HCT116 (cell line): Measurements from ENCODE around the gene FGGY. TPM values are rescaled to one million over a fixed set of nuclear protein-coding genes. Genes with fewer than 3 reads are reported as not detected.

Experiments
- ATAC-seq: fragments of 200-7000 bp; cut with Tn5 transposase; 2 replicates; pipeline ENCODE4 v1.9.1; 2020; ENCODE audit warnings: mild to moderate bottlenecking, moderate library complexity
- BruUV-seq: library from RNA; stranded (reverse); fragments of 400-500 nt; replicated peaks from 2 replicates; lab custom pipeline; 2021; lab: Mats Ljungman, UMichigan
- CTCF ChIA-PET: fragments of 300-600 bp; sonication (Branson Sonifier 250); formaldehyde crosslinking; loops from one replicate; lab custom pipeline; 2021; ENCODE audit warnings: antibody characterized with exemption; lab: Charles Lee
- POLR2A ChIA-PET: fragments of 300-600, 350-600 bp; sonication (Branson Sonifier 250); formaldehyde crosslinking; loops from one replicate; lab custom pipeline; 2021; ENCODE audit warnings: antibody characterized with exemption; lab: Charles Lee
- RAD21 ChIA-PET, 2 experiments: fragments of 300-600 bp; sonication (Branson Sonifier 250); formaldehyde crosslinking; loops; one replicate each; lab custom pipeline; 2023; ENCODE audit warnings: low total read pairs in 2 of 2; ENCODE audit not compliant: uncharacterized antibody in 2 of 2, unreplicated experiment in 2 of 2, low non-redundant PET in 1 of 2; lab: Charles Lee
- DNase-seq: peaks from one replicate; pipeline ENCODE4 v3.0.0-alpha.2; 2010; ENCODE audit warnings: low read depth, low spot score
- H2AFZ ChIP-seq: fragments of 200-600 bp; shearing (Covaris generic), sonication (generic); 2 replicates; pipeline ENCODE4 v1.6.1; 2017; ENCODE audit warnings: low read depth, mixed run types, mixed read lengths, antibody characterized with exemption, low read length; ENCODE audit not compliant: poor library complexity, severe bottlenecking
- H3K27ac ChIP-seq: 2 replicates; pipeline ENCODE4 v1.5.1; 2012; ENCODE audit warnings: low read depth, low read length
- H3K27me3 ChIP-seq: fragments of 200-600 bp; sonication (generic); 2 replicates; pipeline ENCODE4 v1.6.1; 2016; ENCODE audit warnings: mixed run types, low read length, mixed read lengths; ENCODE audit not compliant: insufficient read depth
- H3K36me3 ChIP-seq, 2 experiments: fragments of 200-500 bp in 1 of 2; fragments of 200-600 bp in 1 of 2; sonication (Bioruptor generic) in 1 of 2; sonication (generic) in 1 of 2; 2 replicates each; pipeline versions ENCODE4 v1.5.1 to v1.6.1; 2014 to 2016; ENCODE audit warnings: low read length in 2 of 2, inconsistent platforms in 1 of 2, mixed read lengths in 1 of 2, mixed run types in 1 of 2; ENCODE audit not compliant: insufficient read depth in 2 of 2, control insufficient read depth in 1 of 2
- H3K4me1 ChIP-seq, 2 experiments: fragments of 200-600 bp in 1 of 2; sonication (generic) in 1 of 2; 2 replicates each; pipeline versions ENCODE4 v1.5.1 to v1.6.1; 2012 to 2017; ENCODE audit warnings: low read length in 2 of 2, inconsistent platforms in 1 of 2, mild to moderate bottlenecking in 1 of 2, mixed read lengths in 1 of 2, mixed run types in 1 of 2, moderate library complexity in 1 of 2; ENCODE audit not compliant: insufficient read depth in 2 of 2, control insufficient read depth in 1 of 2
- H3K4me2 ChIP-seq: fragments of 200-600 bp; sonication (generic); 2 replicates; pipeline ENCODE4 v1.6.1; 2017; ENCODE audit warnings: mixed run types, low read length, mixed read lengths
- H3K4me3 ChIP-seq, 2 experiments: fragments of 200-600 bp in 1 of 2; sonication (generic) in 1 of 2; replicated peaks in 1 of 2; 2 replicates each; pipeline ENCODE4 v1.5.1; 2011 to 2016; ENCODE audit warnings: low read length in 2 of 2, control low read depth in 1 of 2, low read depth in 1 of 2, mild to moderate bottlenecking in 1 of 2, mixed read lengths in 1 of 2, mixed run types in 1 of 2
- H3K79me2 ChIP-seq: fragments of 200-600 bp; sonication (generic); 2 replicates; pipeline ENCODE4 v1.6.1; 2017; ENCODE audit warnings: mild to moderate bottlenecking, mixed run types, low read length, moderate library complexity, mixed read lengths; ENCODE audit not compliant: insufficient read depth
- H3K9ac ChIP-seq: fragments of 200-600 bp; sonication (generic); 2 replicates; pipeline ENCODE4 v1.6.1; 2016; ENCODE audit warnings: low read length, mixed read lengths
- H3K9me2 ChIP-seq: fragments of 200-600 bp; sonication (generic), shearing (Covaris generic); 2 replicates; pipeline ENCODE4 v1.6.1; 2017; ENCODE audit warnings: mixed run types, mild to moderate bottlenecking, moderate library complexity; ENCODE audit not compliant: insufficient read depth
- H3K9me3 ChIP-seq, 2 experiments: fragments of 200-500 bp in 1 of 2; fragments of 200-600 bp in 1 of 2; sonication (Bioruptor generic) in 1 of 2; sonication (generic) in 1 of 2; 2 replicates each; pipeline ENCODE4 v1.6.1; 2014 to 2017; ENCODE audit warnings: low read length in 2 of 2, mixed read lengths in 2 of 2, inconsistent platforms in 1 of 2, low read depth in 1 of 2, mild to moderate bottlenecking in 1 of 2, mixed run types in 1 of 2, moderate library complexity in 1 of 2; ENCODE audit not compliant: control insufficient read depth in 1 of 2, insufficient read depth in 1 of 2
- H4K20me1 ChIP-seq: fragments of 200-600 bp; sonication (generic), shearing (Covaris generic); 2 replicates; pipeline ENCODE4 v1.6.1; 2017; ENCODE audit warnings: mixed run types, mild to moderate bottlenecking, moderate library complexity; ENCODE audit not compliant: insufficient read depth
- ATF3 ChIP-seq: IDR thresholded peaks from 2 replicates; pipeline ENCODE4 v1.6.1; 2012
- CEBPB ChIP-seq: IDR thresholded peaks from 2 replicates; pipeline ENCODE4 v1.6.1; 2012; ENCODE audit warnings: low read depth
- EGR1 ChIP-seq: IDR thresholded peaks from 2 replicates; pipeline ENCODE4 v1.6.1; 2012; ENCODE audit warnings: low read depth
- EZH2 ChIP-seq: fragments of 200-600 bp; sonication (generic); IDR thresholded peaks from 2 replicates; pipeline ENCODE4 v1.6.1; 2017; ENCODE audit warnings: antibody characterized with exemption, mixed run types
- EZH2phosphoT487 ChIP-seq: fragments of 200-600 bp; IDR thresholded peaks from 2 replicates; pipeline ENCODE4 v1.6.1; 2018; ENCODE audit warnings: antibody characterized with exemption, borderline replicate concordance
- POLR2A ChIP-seq: IDR thresholded peaks from 2 replicates; pipeline ENCODE4 v1.7.0; 2011; ENCODE audit warnings: borderline replicate concordance; ENCODE audit not compliant: insufficient read depth, insufficient read length; ENCODE audit errors: extremely low read depth
- POLR2AphosphoS5 ChIP-seq: IDR thresholded peaks from 2 replicates; pipeline ENCODE4 v1.6.1; 2011; ENCODE audit warnings: mild to moderate bottlenecking, low read depth, low read length, moderate library complexity
- RAD21 ChIP-seq: IDR thresholded peaks from 2 replicates; pipeline ENCODE4 v1.6.1; 2012; ENCODE audit warnings: low read depth, mild to moderate bottlenecking
- SRF ChIP-seq: IDR thresholded peaks from 2 replicates; pipeline ENCODE4 v1.6.1; 2012; ENCODE audit warnings: low read depth
- ZFX ChIP-seq: fragments of 450-650 bp; IDR thresholded peaks from 2 replicates; pipeline ENCODE4 v1.6.1; 2017
- intact Hi-C: fragments of 100-400 bp; cut with micrococcal nuclease; formaldehyde crosslinking; loops from 2 replicates; pipeline ENCODE4 v1.10.0; 2022
- total RNA-seq: library from RNA; stranded (reverse); gene quantifications from one replicate; pipeline ENCODE4 v1.2.1, GENCODE V29; 2021; ENCODE audit not compliant: unreplicated experiment
- TF ChIP-seq, protein P1 (sequence below): IDR thresholded peaks from 2 replicates; pipeline ENCODE4 v1.6.1; 2012; ENCODE audit warnings: low read depth
- TF ChIP-seq, protein P2 (sequence below): IDR thresholded peaks from 2 replicates; pipeline ENCODE4 v1.6.1; 2011; ENCODE audit warnings: mild to moderate bottlenecking, low read length, moderate library complexity; ENCODE audit not compliant: insufficient replicate concordance; ENCODE audit errors: extremely low read depth
- TF ChIP-seq, protein P3 (sequence below): IDR thresholded peaks from 2 replicates; pipeline ENCODE4 v1.6.1; 2012
- TF ChIP-seq, protein P4 (sequence below), 3 experiments: fragments of 200-600 bp in 1 of 3; sonication (generic) in 1 of 3; IDR thresholded peaks in 2 of 3; conservative IDR thresholded peaks in 1 of 3; 2 replicates each; pipeline ENCODE4 v1.5.1; 2012 to 2017; ENCODE audit warnings: low read depth in 2 of 3, low read length in 2 of 3, antibody characterized with exemption in 1 of 3, borderline replicate concordance in 1 of 3, control low read depth in 1 of 3, mild to moderate bottlenecking in 1 of 3, mixed read lengths in 1 of 3, mixed run types in 1 of 3, moderate library complexity in 1 of 3; ENCODE audit not compliant: insufficient read depth in 1 of 3

The FGGY gene
- total RNA-seq, 1 experiment from 2014 or later: 10.6 TPM

- POLR2A ChIA-PET: no interaction called here
- H3K9me3 ChIP-seq: no peaks in the 10 kb centered on the region
- BruUV-seq: no TSS peak
These were observed 223.3 kb downstream of the FGGY start for GRCh38 chr1:59520194-59520593.

More at GRCh38 chr1:59520194-59520593, 223.3 kb downstream of the FGGY start:
- Histone ChIP-seq H3K9me2 (no peaks in the 10 kb centered on the region), H3K9ac (no peak overlapping the region), H3K4me1 (no peaks in the 10 kb centered on the region), H2AFZ (no peak overlapping the region), H3K27me3 (no peaks in the 10 kb centered on the region), H3K4me3 (no peak overlapping the region), H4K20me1 (no peaks in the 10 kb centered on the region), H3K27ac (no peak overlapping the region), H3K36me3 (no peaks in the 10 kb centered on the region), H3K79me2 (no peaks in the 10 kb centered on the region), H3K4me2 (no peak overlapping the region)
- no peak for TF ChIP-seq POLR2A
- TF ChIP-seq EZH2phosphoT487: no peak
- TF ChIP-seq, protein P1, sequence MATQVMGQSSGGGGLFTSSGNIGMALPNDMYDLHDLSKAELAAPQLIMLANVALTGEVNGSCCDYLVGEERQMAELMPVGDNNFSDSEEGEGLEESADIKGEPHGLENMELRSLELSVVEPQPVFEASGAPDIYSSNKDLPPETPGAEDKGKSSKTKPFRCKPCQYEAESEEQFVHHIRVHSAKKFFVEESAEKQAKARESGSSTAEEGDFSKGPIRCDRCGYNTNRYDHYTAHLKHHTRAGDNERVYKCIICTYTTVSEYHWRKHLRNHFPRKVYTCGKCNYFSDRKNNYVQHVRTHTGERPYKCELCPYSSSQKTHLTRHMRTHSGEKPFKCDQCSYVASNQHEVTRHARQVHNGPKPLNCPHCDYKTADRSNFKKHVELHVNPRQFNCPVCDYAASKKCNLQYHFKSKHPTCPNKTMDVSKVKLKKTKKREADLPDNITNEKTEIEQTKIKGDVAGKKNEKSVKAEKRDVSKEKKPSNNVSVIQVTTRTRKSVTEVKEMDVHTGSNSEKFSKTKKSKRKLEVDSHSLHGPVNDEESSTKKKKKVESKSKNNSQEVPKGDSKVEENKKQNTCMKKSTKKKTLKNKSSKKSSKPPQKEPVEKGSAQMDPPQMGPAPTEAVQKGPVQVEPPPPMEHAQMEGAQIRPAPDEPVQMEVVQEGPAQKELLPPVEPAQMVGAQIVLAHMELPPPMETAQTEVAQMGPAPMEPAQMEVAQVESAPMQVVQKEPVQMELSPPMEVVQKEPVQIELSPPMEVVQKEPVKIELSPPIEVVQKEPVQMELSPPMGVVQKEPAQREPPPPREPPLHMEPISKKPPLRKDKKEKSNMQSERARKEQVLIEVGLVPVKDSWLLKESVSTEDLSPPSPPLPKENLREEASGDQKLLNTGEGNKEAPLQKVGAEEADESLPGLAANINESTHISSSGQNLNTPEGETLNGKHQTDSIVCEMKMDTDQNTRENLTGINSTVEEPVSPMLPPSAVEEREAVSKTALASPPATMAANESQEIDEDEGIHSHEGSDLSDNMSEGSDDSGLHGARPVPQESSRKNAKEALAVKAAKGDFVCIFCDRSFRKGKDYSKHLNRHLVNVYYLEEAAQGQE: no peak
- TF ChIP-seq, protein P2, sequence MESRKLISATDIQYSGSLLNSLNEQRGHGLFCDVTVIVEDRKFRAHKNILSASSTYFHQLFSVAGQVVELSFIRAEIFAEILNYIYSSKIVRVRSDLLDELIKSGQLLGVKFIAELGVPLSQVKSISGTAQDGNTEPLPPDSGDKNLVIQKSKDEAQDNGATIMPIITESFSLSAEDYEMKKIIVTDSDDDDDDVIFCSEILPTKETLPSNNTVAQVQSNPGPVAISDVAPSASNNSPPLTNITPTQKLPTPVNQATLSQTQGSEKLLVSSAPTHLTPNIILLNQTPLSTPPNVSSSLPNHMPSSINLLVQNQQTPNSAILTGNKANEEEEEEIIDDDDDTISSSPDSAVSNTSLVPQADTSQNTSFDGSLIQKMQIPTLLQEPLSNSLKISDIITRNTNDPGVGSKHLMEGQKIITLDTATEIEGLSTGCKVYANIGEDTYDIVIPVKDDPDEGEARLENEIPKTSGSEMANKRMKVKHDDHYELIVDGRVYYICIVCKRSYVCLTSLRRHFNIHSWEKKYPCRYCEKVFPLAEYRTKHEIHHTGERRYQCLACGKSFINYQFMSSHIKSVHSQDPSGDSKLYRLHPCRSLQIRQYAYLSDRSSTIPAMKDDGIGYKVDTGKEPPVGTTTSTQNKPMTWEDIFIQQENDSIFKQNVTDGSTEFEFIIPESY: no peak
- TF ChIP-seq RAD21: no peak
- TF ChIP-seq, protein P3, sequence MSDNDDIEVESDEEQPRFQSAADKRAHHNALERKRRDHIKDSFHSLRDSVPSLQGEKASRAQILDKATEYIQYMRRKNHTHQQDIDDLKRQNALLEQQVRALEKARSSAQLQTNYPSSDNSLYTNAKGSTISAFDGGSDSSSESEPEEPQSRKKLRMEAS: no peak
- no peak for TF ChIP-seq EGR1
- TF ChIP-seq POLR2AphosphoS5: no peak
- no peak for TF ChIP-seq CEBPB
- TF ChIP-seq EZH2: no peak
- TF ChIP-seq, protein P4, sequence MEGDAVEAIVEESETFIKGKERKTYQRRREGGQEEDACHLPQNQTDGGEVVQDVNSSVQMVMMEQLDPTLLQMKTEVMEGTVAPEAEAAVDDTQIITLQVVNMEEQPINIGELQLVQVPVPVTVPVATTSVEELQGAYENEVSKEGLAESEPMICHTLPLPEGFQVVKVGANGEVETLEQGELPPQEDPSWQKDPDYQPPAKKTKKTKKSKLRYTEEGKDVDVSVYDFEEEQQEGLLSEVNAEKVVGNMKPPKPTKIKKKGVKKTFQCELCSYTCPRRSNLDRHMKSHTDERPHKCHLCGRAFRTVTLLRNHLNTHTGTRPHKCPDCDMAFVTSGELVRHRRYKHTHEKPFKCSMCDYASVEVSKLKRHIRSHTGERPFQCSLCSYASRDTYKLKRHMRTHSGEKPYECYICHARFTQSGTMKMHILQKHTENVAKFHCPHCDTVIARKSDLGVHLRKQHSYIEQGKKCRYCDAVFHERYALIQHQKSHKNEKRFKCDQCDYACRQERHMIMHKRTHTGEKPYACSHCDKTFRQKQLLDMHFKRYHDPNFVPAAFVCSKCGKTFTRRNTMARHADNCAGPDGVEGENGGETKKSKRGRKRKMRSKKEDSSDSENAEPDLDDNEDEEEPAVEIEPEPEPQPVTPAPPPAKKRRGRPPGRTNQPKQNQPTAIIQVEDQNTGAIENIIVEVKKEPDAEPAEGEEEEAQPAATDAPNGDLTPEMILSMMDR (IDR thresholded peaks at IDR 0.05 in 2 of 3, conservative IDR thresholded peaks at IDR 0.05 in 1 of 3; ENCODE audit: borderline replicate concordance in 1 of 3, insufficient read depth in 1 of 3, low read depth in 2 of 3, low read length in 2 of 3): no peak
- no peak for TF ChIP-seq ZFX
- no peak for TF ChIP-seq SRF
- TF ChIP-seq ATF3: no peak
- intact Hi-C loops: no loop called here
- ChIA-PET CTCF (no interaction called here), RAD21 (no interaction called here)
- ATAC-seq: no peak
- no peak for DNase-seq
